HEK293 (cell line): Measurements from ENCODE around the gene QSOX1.

Experiments
- CTCF ChIP-seq: fragments of 450-650 bp; formaldehyde crosslinking; IDR thresholded peaks from 2 replicates; pipeline ENCODE4 v1.5.1; 2016; ENCODE audit warnings: missing biosample characterization, missing genetic modification characterization
- KLF16 ChIP-seq: fragments of 450-650 bp; formaldehyde crosslinking; IDR thresholded peaks from 2 replicates; pipeline ENCODE4 v1.5.1; 2017; ENCODE audit warnings: missing biosample characterization, missing genetic modification characterization
- OVOL3 ChIP-seq: fragments of 450-650 bp; formaldehyde crosslinking; IDR thresholded peaks from 2 replicates; pipeline ENCODE4 v1.5.1; 2016; ENCODE audit warnings: missing biosample characterization, missing genetic modification characterization
- REST ChIP-seq: fragments of 450-650 bp; formaldehyde crosslinking; IDR thresholded peaks from 2 replicates; pipeline ENCODE4 v1.5.1; 2016; ENCODE audit warnings: missing biosample characterization, missing genetic modification characterization
- ZNF133 ChIP-seq: fragments of 450-650 bp; formaldehyde crosslinking; IDR thresholded peaks from 2 replicates; pipeline ENCODE4 v1.5.1; 2016; ENCODE audit warnings: missing biosample characterization, missing genetic modification characterization
- ZNF274 ChIP-seq, 2 experiments: fragments of 200-500 bp in 1 of 2; fragments of 450-650 bp in 1 of 2; sonication (Bioruptor generic) in 1 of 2; formaldehyde crosslinking in 1 of 2; IDR thresholded peaks; 2 replicates each; pipeline versions ENCODE4 v1.5.1 to v1.6.1; 2014 to 2016; ENCODE audit warnings: borderline replicate concordance in 1 of 2, inconsistent platforms in 1 of 2, low read length in 1 of 2, missing biosample characterization in 1 of 2, missing genetic modification characterization in 1 of 2
- ZNF670 ChIP-seq: fragments of 450-650 bp; formaldehyde crosslinking; IDR thresholded peaks from 2 replicates; pipeline ENCODE4 v1.5.1; 2016; ENCODE audit warnings: missing biosample characterization, missing genetic modification characterization, low read depth
- ZNF704 ChIP-seq: fragments of 450-650 bp; formaldehyde crosslinking; IDR thresholded peaks from 2 replicates; pipeline ENCODE4 v1.5.1; 2016; ENCODE audit warnings: missing biosample characterization, missing genetic modification characterization
- ZNF791 ChIP-seq: fragments of 450-650 bp; formaldehyde crosslinking; IDR thresholded peaks from 2 replicates; pipeline ENCODE4 v1.5.1; 2016; ENCODE audit warnings: missing biosample characterization, missing genetic modification characterization
- ZSCAN18 ChIP-seq: fragments of 450-650 bp; formaldehyde crosslinking; IDR thresholded peaks from 2 replicates; pipeline ENCODE4 v1.5.1; 2016; ENCODE audit warnings: missing biosample characterization, missing genetic modification characterization
- ZSCAN5A ChIP-seq: fragments of 450-650 bp; formaldehyde crosslinking; IDR thresholded peaks from 2 replicates; pipeline ENCODE4 v1.5.1; 2016; ENCODE audit warnings: missing biosample characterization, missing genetic modification characterization

- TF ChIP-seq ZSCAN5A, result no peak
- no peak for TF ChIP-seq ZNF670
- TF ChIP-seq CTCF (tag by site-specific recombination), result peak; percentile 23; the same call in 1 of the 2 replicates
- no peak for TF ChIP-seq KLF16
- TF ChIP-seq ZNF791 (tag by site-specific recombination), result no peak
- no peak for TF ChIP-seq ZNF704
- TF ChIP-seq OVOL3, result no peak
- TF ChIP-seq ZSCAN18, result no peak
- TF ChIP-seq ZNF274 (IDR thresholded peaks at IDR 0.05; ENCODE audit: low read length), result no peak
- no peak for TF ChIP-seq ZNF274 (tag by site-specific recombination; IDR thresholded peaks at IDR 0.05; ENCODE audit: borderline replicate concordance)
- no peak for TF ChIP-seq REST (tag by site-specific recombination)
- no peak for TF ChIP-seq ZNF133 (tag by site-specific recombination)
Observed at GRCh38 chr1:180231506-180231921, 76.8 kb downstream of the QSOX1 start.
